ENCODE measurements around the gene PPP2R1B.

- TF ChIP-seq CTCF (IDR thresholded peaks at IDR 0.05) (no peak), EP300 (IDR thresholded peaks at IDR 0.05) (no peak)
Observed at GRCh38 chr11:111733016-111733415, 33.2 kb downstream of the PPP2R1B start.
